ENCODE measurements around the gene PAPPA2. TPM values are rescaled to one million over a fixed set of nuclear protein-coding genes. Genes with fewer than 3 reads are reported as not detected.
"Not testable (repeated sequence)": the region's sequence is repeated elsewhere in the genome, so short reads cannot be mapped to it uniquely, and the experiment has no call there.

The PAPPA2 gene
- total and polyA plus RNA-seq, 2 donors (not counting 1 experiment from before 2014, with no cell fraction given), result not detected

DNA sequence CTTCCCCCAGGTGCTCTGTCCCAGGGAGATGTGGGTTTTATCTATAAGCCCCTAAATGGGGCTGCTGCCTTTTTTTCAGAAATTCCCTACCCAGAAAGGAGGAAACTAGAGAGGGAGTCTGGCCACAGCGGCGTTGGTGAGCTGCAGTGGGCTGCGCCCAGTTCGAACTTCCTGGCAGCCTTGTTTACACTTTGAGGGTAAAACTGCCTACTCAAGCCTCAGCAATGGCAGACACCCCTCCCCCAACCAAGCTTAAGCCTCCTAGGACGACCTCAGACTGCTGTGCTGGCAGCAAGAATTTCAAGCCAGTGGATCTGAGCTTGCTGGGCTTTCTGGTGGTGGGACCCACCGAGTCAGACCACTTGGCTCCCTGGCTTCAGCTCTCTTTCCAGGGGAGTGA, 46.2 kb upstream of the PAPPA2 start:
- Histone ChIP-seq H3K36me3 (replicated peaks in 1 of 2; ENCODE audit: control extremely low read depth in 1 of 2, control insufficient read depth in 1 of 2, extremely low read depth in 1 of 2, insufficient read depth in 2 of 2, low read length in 1 of 2) (no peaks in the 10 kb centered on the region), H3K4me2 (replicated peaks; ENCODE audit: low read depth, low read length, poor library complexity, severe bottlenecking) (no peak overlapping the region), H2AFZ (ENCODE audit: insufficient read depth, low read depth, low read length, poor library complexity, severe bottlenecking) (no peak overlapping the region), H3K9me3 (ENCODE audit: control extremely low read depth in 1 of 3, control insufficient read depth in 2 of 3, insufficient read depth in 1 of 3, low read length in 2 of 3) (no peaks in the 10 kb centered on the region), H3K9ac (ENCODE audit: low read length) (no peak overlapping the region), H4K20me1 (ENCODE audit: control insufficient read depth, insufficient read depth, low read length, poor library complexity, severe bottlenecking) (no peaks in the 10 kb centered on the region), H3K4me3 (ENCODE audit: control extremely low read depth in 1 of 5, extremely low read depth in 1 of 5, insufficient read depth in 1 of 5, low read depth in 2 of 5, low read length in 4 of 5) (no peak overlapping the region), H3K27ac (ENCODE audit: low read length in 2 of 2) (no peak overlapping the region), H3K79me2 (ENCODE audit: control insufficient read depth, insufficient read depth, low read length) (no peaks in the 10 kb centered on the region), H3K4me1 (ENCODE audit: control insufficient read depth in 2 of 2, insufficient read depth in 2 of 2, low read length in 2 of 2) (no peaks in the 10 kb centered on the region), H3K27me3 (replicated peaks in 1 of 4; ENCODE audit: control extremely low read depth in 1 of 4, control insufficient read depth in 3 of 4, insufficient read depth in 4 of 4, low read length in 3 of 4) (no peaks in the 10 kb centered on the region)
- Mint-ChIP-seq H3K27ac (no peak overlapping the region), H3K4me1 (no peaks in the 10 kb centered on the region), H3K27me3 (peaks cover 10% of the 10 kb centered on the region), H3K9me3 (ENCODE audit: insufficient read depth) (no peaks in the 10 kb centered on the region), H3K4me3 (no peak overlapping the region)
- ChIA-PET CTCF (no interaction called here), POLR2A (no interaction called here)
- 42% methylated on average over 2 of the region's 6 CpGs for WGBS (ENCODE audit: insufficient coverage)
- no peak for DNase-seq
- intact Hi-C loops (cut with micrococcal nuclease), result no loop called here
- TF ChIP-seq, protein P1, sequence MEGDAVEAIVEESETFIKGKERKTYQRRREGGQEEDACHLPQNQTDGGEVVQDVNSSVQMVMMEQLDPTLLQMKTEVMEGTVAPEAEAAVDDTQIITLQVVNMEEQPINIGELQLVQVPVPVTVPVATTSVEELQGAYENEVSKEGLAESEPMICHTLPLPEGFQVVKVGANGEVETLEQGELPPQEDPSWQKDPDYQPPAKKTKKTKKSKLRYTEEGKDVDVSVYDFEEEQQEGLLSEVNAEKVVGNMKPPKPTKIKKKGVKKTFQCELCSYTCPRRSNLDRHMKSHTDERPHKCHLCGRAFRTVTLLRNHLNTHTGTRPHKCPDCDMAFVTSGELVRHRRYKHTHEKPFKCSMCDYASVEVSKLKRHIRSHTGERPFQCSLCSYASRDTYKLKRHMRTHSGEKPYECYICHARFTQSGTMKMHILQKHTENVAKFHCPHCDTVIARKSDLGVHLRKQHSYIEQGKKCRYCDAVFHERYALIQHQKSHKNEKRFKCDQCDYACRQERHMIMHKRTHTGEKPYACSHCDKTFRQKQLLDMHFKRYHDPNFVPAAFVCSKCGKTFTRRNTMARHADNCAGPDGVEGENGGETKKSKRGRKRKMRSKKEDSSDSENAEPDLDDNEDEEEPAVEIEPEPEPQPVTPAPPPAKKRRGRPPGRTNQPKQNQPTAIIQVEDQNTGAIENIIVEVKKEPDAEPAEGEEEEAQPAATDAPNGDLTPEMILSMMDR (IDR thresholded peaks at IDR 0.05), result no peak
- TF ChIP-seq EZH2 (IDR thresholded peaks at IDR 0.05; ENCODE audit: borderline replicate concordance, insufficient read depth, low read depth, low read length, poor library complexity, severe bottlenecking), result no peak
- no peak for ATAC-seq (ENCODE audit: low read depth)

DNA sequence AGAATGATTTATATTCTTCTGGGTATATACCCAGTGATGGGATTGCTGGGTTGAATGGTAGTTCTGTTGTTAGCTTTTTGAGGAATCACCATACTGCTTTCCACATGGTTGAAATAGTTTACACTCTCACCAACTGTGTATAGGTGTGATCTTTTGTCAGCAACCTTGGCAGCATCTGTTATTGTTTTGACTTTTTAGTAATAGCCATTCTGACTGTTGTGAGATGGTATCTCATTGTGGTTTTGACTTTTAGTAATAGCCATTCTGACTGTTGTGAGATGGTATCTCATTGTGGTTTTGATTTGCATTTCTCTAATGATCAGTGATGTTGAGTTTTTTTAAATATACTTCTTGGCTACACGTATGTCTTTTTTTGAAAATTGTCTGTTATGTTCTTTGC, 43.4 kb upstream of the PAPPA2 start:
- H3K27ac ChIP-seq (ENCODE audit: low read length in 2 of 2); POLR2A ChIA-PET; H3K4me2 ChIP-seq (replicated peaks; ENCODE audit: low read depth, low read length, poor library complexity, severe bottlenecking); H4K20me1 ChIP-seq (ENCODE audit: control insufficient read depth, insufficient read depth, low read length, poor library complexity, severe bottlenecking); DNase-seq; H2AFZ ChIP-seq (ENCODE audit: insufficient read depth, low read depth, low read length, poor library complexity, severe bottlenecking); H3K79me2 ChIP-seq (ENCODE audit: control insufficient read depth, insufficient read depth, low read length); H3K4me1 ChIP-seq (ENCODE audit: control insufficient read depth in 2 of 2, insufficient read depth in 2 of 2, low read length in 2 of 2); H3K9me3 Mint-ChIP-seq (ENCODE audit: insufficient read depth); H3K4me3 Mint-ChIP-seq; H3K36me3 ChIP-seq (replicated peaks in 1 of 2; ENCODE audit: control extremely low read depth in 1 of 2, control insufficient read depth in 1 of 2, extremely low read depth in 1 of 2, insufficient read depth in 2 of 2, low read length in 1 of 2); intact Hi-C loops (cut with micrococcal nuclease); H3K9ac ChIP-seq (ENCODE audit: low read length); H3K4me3 ChIP-seq (ENCODE audit: control extremely low read depth in 1 of 5, extremely low read depth in 1 of 5, insufficient read depth in 1 of 5, low read depth in 2 of 5, low read length in 4 of 5); H3K27me3 ChIP-seq (replicated peaks in 1 of 4; ENCODE audit: control extremely low read depth in 1 of 4, control insufficient read depth in 3 of 4, insufficient read depth in 4 of 4, low read length in 3 of 4); ATAC-seq (ENCODE audit: low read depth); H3K9me3 ChIP-seq (ENCODE audit: control extremely low read depth in 1 of 3, control insufficient read depth in 2 of 3, insufficient read depth in 1 of 3, low read length in 2 of 3); H3K4me1 Mint-ChIP-seq; H3K27ac Mint-ChIP-seq; CTCF ChIA-PET: not testable (repeated sequence)
- peaks cover 15% of the 10 kb centered on the region for H3K27me3 Mint-ChIP-seq
- 80% methylated on average over 1 of the region's 1 CpG for WGBS (ENCODE audit: insufficient coverage)

All from B cell (primary cell).